HG03342 (cell line): ENCODE results near the gene OR10H3.
"Not testable (repeated sequence)": the region's sequence is repeated elsewhere in the genome, so short reads cannot be mapped to it uniquely, and the experiment has no call there.

Experiments
- ATAC-seq: cut with Tn5 transposase; IDR thresholded peaks from one replicate; pipeline ENCODE4 v1.9.1; 2021; ENCODE audit warnings: mild to moderate bottlenecking, moderate library complexity; ENCODE audit not compliant: unreplicated experiment

Gene OR10H3, protein sequence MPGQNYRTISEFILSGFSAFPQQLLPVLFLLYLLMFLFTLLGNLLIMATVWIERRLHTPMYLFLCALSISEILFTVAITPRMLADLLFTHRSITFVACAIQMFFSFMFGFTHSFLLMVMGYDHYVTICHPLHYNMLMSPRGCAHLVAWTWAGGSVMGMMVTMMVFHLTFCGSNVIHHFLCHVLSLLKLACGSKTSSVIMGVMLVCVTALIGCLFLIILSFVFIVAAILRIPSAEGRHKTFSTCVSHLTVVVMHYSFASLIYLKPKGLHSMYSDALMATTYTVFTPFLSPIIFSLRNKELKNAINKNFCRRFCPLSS

DNA sequence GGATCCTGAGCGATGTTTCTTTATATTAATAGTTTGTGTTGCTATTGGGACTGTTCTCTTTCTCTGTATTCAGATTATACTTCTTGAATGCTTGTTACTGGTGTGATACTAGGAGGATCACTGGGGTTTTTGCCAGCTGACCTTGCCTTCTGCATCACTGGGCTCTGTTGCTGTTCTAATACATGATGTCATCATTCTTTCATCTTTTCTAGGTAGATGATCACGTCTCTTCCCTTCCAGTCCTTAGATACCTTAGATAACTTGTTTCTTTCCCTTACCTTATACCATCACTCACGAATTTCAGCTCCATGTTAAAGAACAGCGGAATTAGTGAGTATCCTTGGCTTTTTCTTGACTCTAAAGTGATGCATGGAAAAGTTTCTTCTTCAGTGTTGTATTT lies at the start of gene OR10H3:
Gene OR10H3, plus strand, starts transcription at position 264 of the 400 bp plus-strand sequence. CDS start 3,408 bp downstream, outside the sequence.
- ATAC-seq = no peak

DNA sequence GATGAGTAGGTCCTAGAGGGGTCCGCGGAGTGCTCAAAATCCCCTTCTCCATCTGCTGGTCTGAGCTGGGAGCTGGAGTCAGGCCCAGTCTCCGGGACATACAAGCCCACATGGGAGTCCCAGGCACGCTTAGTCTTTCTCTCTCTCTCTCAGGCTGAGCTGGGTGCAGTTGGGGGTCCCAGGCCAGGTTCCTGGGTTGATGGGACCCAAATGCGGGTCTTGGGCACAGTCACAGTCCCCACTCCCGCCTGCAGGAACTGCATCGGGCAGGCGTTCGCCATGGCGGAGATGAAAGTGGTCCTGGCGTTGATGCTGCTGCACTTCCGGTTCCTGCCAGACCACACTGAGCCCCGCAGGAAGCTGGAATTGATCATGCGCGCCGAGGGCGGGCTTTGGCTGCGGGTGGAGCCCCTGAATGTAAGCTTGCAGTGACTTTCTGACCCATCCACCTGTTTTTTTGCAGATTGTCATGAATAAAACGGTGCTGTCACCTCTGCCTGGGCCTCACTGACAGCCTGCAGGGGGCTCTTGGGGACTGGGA lies 41.1 kb upstream of the OR10H3 start:
- ATAC-seq = no peak

DNA sequence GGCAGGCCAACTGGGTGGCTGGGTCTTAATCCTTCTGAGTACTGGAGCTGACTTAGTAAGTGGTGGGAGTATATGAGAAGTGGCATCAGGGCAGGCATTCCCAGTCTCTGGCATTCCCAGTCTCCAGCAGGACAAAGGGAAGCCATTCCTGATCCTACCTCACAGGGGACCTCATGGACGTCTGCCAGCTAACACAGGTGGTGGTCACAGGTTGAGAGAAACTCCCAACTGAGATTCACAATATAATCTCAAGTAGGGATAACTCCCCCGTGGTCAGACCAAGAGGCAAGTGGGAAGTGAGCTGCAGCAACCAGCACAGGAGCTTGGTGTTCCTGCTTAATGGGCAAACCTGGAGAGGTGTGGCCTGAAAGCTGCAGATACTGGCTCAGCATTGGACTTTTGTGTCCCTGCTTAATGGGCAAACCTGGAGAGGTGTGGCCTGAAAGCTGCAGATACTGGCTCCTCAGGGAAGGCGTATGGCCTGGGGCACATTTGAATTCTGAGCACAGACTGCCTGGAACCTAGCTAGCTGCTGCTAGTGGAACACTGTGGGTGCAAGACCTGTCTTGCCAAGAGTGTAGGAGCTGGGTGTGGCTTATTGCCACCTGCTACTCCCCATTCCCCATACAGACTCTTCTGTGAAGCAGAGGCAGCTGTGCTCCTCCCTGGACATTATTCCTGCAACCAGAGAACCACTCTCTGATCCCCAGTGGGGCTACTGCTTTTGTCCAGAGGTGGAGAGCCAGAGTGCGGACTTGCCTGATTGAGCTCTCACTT lies 35.8 kb upstream of the OR10H3 start:
- ATAC-seq = no peak

DNA sequence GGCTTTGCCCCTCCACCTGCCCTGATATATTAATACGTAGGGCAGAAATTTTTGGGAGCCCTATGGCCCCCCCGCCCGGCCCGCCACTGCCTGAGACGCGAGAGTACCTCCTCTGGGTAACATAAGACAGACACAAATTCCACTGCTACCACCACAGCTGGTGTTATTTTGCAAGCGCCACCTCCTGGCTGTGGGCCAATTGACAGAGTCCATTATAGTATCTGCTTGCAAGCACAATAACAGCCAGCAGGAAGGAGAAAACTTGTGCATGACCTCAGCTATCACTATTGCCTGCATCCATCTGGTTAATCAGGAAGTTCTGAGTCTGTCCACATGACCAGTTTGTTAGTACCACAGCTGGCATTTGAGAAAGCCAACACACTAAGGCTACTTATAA lies 35.3 kb upstream of the OR10H3 start:
- ATAC-seq = no peak

DNA sequence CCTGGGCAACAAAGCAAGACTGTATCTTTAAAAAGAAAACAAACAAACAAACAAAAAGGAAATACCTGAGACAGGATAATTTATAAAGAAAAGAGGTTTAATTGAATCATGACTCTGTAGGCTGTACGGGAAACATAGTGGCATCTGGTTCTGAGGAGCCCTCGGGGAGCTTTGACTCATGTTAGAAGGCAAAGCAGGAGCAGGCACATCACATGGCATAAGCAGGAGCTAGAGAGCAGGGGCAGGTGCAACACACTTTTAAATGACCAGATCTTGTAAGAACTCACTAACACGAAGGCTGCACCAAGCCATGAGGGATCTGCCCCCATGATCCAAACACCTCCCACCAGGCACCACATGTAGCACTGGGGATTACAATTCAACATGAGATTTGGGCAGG lies 23.1 kb upstream of the OR10H3 start:
- no peak for ATAC-seq

DNA sequence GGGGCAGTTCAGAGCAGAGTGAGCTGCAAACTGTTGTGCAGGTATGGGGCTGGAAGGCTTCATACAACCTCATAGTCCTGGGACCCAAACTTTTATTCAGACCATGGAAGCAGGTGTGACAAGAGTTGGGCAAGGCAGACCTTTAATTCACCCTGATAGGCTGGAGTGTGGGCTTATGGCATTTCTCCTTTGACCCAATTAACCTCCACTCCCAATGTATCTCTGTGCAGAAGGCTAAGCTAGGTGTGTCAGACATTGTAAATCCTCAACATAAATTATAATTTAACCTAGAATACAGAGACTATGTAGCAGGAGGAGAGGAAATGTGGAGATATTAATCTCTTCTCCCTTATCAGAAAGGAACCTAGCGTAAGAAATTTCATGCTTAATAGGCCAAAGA lies 22.1 kb upstream of the OR10H3 start:
- no peak for ATAC-seq

DNA sequence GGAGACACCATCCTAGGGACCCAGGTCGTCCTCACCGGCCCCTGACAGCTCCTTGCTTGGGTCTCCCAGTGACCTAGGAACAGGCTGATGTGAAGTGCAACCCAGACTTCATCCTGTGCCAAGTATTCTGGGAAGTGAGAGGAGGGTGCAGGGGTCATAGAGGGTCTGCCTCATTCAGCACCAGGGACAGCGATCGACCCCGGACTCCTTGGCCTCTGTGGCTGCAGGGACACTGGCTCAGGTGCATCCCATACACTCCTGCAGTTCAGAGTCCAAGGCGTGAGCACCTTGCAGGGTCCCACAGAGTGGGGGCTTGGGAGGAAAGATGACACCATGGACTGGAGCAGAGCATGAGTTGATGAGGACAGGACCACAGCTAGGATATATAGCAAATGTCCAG lies 20.0 kb upstream of the OR10H3 start:
- no peak for ATAC-seq

DNA sequence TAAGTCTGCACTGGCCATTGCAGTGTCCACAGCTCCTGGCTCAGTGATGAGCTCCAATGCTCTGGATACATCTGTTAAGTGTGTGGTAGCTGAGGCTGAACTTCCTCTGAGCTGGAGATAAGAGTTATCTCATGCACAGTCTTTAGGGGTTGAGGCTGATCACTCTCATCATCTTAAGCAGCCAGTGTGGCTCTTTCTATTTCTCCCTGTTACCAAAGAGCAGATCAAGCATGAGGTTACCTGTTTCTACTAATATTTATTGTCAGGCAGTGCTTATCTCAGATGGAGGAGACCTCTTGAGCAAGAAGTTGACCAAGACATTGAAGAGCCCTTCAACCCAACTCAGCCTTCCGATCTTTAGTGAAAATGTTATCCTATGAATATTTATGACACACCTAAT lies 16.5 kb upstream of the OR10H3 start:
- ATAC-seq = no peak

DNA sequence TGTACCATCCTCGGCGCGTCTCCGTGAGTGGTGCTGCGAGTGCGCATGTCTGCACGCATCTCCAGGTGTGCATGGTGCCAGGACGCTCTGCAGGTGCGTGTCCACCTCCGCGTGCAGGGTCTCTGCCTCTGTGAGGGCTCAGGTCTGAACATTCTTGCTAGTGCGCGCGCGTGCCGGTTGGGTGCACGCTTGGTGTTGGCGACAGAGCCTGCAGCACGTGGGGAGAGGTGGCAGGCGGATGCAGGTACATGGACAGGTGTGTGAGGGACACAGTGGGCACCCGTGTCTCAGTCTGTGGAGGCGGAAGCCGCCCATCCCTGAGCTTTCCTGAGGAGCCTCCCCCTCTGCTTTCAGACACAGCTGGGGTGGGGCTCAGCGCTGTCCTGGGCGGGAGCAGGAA lies 14.8 kb upstream of the OR10H3 start:
- no peak for ATAC-seq

DNA sequence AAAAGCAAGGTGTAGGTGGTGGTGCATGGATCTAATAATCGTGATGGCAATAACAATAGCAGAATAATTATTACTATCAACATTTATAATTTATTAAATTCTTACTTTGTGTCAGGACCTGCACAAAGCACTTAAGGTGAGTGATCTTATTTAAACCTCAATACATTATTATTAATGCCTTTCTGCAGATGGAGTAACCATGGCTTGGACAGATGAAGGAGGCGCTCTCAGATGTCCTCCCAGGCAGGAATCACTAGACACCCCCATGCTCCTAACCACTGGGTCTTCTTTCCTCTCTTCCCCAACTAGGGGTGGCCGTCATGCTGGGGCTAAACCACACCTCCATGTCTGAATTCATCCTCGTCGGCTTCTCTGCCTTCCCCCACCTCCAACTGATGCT lies 10.1 kb upstream of the OR10H3 start, which contains the start of gene OR10H2:
Gene OR10H2, plus strand, starts transcription at position 301 of the 400 bp plus-strand sequence. Its CDS starts 20 bp downstream, at position 321.
- ATAC-seq = no peak

DNA sequence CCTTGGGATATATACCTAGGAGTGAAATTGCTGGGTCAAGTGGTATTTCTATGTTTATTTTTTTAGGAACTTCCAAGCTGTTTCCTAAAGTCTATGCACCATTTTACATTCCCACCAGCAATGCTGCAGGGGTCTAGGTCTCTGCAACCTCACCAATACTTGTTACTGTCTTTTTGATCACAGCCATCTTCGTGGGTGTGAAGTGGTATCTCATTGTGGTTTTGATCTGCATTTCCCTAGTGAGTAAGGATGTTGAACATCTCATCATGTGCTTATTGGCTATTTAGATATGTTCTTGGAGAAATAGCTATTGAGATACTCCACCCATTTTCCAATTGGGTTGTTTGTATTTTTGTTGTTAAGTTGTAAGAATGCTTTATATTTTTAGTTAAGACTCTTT lies 7.2 kb upstream of the OR10H3 start:
- ATAC-seq = no peak

DNA sequence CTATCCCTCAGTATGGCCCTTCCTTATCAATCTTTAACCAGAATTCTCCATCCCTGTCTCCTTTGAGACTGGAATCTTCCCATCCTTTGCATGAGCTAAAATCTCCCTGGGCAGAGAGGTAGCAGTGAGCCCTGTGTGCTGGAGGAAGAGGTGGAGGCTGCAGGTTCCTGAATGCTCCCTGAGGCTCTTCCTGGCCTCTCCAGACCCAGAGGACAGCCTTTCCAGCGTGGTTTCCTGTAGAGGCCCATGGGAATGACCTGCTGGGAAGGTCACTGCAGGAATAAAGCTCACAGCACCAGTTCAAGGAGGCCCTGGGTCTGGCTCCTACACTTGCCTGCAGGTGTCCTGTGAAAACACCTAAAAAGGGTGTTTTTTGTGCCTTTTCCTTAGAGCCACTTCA lies 5.4 kb upstream of the OR10H3 start:
- ATAC-seq = no peak

DNA sequence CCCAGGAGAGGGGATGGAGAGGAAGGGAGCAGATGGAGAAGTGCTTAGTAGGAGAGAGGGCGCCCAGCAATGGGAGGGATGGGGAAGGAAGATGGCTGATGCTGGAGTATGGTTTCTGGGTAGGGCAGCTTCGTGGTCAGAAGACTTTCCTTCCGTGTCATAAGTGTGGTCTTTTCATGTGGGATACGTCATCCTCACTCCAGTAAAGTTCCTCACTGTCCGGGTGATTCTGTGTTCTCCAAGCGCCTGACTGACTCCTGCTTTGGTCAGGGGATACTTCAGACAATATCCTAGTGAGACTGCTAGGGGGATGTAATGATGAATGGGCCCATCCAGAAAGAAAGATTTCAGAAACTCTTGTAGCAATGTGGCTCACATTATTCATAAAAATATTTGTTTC lies 3.9 kb upstream of the OR10H3 start:
- no peak for ATAC-seq

DNA sequence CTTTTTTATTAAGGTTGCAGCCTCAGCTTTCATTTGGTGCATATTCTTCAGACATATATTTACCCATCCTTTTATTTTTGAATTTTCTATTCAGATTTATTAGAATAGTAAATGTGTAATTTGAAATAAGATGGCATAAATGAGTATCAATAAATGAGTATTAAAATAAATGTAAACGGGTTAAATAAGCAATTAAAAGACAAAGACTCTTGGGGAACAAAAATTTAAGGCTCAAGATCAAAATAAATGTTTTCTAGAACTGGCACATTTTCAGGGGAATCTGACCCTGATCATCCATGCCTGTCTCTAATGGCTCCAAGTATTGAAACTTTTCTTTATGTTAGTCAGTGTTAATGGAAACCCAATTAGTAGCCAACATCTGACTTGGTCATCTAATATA lies 3.0 kb downstream of the OR10H3 start:
- no peak for ATAC-seq

DNA sequence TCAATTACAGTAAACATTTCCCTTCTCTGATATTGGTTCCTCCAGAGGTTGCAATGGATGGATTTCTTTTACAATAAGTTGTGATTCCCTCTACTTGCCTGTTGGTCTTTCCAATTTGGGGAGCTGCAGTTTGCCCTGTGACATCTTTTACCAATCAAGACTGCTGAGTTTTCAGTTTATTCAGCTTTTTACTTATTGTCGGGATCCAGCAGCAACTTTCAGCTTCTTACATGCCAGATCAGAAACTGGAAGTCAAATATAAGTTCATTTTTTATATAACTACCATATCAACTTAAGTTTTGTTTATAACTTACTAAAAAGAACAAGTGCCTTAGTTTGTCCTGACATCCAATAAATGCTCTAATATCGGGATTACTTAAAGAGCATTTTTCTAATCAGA lies 10.5 kb downstream of the OR10H3 start:
- no peak for ATAC-seq

DNA sequence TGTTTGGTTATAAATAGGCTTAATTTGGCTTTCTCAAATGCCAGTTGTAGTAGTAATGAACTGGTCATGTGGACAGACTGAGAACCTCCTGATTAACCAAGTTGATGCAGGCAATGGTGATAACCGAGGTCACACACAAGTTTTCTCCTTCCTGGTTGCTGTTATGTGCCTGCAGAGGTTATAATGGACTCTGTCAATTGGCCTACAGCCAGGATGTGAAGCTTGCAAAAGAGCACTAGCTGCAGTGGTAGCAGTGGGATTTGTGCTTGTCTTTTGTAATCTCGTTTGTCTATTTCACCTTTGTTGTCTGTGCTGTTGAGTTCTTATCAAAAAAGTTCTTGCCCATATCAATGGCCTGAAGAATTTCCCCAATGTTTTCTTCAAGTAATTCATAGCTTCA lies 20.6 kb downstream of the OR10H3 start:
- ATAC-seq = no peak

DNA sequence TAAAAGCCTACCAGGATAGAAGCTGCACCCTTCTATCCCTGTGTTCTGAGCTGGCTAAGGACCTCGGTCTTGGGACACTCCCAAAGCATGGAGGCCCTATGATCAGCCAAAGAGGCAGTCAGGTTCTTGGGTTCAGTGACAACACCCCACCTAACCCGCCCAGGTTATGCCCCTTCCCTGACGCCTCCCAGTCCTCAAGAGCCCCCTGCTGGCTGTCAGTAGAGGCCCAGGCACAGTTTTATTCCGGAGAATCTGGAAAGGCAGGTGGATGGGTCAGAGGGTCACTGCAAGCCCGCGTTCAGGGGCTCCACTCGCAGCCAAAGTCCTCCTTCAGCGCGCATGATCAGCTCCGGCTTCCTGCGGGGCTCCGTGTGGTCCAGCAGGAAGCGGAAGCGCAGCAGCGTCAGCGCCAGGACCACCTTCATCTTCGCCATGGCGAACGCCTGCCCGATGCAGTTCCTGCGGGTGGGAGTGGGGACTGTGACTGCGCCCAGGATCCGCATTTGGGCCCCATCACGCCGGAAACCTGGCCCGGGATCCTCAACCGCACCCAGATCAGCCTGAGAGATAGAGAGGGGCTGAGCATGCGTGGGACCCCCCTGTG lies 22.3 kb downstream of the OR10H3 start:
- ATAC-seq = no peak

DNA sequence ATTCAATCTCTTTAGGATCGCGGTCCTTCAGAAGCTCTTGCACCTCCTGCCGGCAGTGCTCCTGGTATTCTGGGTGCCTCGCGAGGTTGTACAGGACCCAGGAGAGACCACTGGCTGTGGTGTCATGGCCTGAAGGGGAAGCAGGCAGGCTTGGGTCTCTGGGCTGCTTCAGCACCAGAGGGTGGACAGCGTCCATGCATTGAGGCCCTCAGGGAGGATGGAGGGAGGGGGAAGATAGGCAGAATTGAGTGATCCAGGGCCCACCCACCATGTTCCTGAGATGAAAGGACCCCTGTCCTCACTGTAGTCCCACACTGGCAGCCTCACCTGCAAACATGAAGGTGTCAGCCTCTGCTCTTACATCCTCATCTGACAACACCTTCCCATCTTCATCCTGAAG lies 31.8 kb downstream of the OR10H3 start:
- no peak for ATAC-seq

DNA sequence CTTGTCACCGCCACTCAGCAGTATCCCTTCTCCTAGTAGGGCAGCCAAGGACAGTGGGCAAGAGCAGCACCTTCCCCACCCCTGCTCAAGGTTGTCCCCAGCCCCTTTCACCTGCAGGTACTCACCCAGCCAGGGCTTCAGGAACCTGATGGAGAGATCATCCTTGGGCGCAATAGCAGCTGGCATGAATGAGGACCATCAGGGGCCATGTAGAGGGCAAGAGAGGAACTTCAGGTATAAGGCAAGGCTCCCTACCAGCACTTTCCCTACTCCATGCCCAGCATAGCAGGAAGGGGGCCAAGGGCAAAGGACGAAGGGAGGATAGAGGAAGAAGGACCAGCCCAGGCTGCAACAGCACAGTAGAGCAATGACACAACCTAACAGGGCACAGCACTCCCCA lies 36.4 kb downstream of the OR10H3 start:
- not testable (repeated sequence) for ATAC-seq

DNA sequence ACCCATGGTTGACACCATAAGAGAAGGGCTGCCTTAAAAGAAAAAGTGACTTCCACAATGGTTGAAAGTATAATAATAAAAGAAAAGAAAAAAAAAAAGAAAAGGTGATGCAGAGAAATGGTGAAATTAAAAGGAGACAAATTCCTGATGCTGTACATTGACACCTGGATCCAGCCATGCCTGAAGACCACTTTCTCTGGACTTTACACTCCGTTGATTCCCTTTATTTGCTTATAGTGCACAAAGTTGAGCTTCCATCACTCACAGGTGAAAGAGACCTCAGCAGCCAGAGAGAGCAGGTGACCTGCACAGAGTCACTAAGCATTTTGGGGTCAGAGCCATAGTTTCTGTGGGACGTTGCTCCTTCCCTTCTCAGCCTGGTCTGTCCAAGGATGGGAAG lies 37.5 kb downstream of the OR10H3 start:
- no peak for ATAC-seq

DNA sequence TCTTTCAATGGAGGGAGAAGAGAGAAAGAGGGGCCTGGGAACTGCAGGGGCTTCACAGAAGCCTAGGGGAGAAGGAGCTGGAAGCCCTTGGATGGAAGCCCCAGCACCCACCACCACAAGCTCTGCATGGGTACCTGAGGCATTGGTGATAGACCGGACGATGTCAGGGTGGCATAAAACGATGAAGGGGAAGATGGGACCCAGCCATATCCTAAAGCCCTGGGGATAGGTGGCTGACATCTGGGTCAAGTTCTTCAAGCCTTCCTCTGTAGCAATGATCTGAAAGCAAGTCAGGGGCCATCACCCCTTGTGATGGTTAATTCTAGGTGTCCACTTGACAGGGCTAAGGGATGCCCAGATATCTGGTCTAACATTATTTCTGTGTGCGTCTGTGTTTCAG lies 38.5 kb downstream of the OR10H3 start:
- no peak for ATAC-seq
